Measurements from ENCODE around the gene ELF2.

DNA sequence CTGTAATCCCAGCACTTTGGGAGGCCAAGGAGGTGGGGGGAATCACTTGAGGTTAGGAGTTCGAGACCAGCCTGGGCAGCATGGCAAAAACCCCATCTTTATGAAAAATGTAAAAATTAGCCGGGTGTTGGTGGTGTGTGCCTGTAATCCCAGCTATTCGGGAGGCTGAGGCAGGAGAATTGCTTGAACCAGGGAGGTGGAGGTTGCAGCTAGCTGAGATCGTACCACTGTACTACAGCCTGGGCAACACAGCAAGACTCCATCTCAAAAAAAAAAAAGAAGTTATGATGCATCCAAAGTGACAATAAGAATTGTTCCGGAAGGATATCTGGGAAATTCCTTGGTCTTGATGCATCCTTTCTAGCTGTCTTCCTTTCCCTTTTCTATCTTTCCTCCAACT is 154.2 kb downstream of the ELF2 start:
- TF ChIP-seq POLR2A (IDR thresholded peaks at IDR 0.05), result no peak
- TF ChIP-seq, protein P1, sequence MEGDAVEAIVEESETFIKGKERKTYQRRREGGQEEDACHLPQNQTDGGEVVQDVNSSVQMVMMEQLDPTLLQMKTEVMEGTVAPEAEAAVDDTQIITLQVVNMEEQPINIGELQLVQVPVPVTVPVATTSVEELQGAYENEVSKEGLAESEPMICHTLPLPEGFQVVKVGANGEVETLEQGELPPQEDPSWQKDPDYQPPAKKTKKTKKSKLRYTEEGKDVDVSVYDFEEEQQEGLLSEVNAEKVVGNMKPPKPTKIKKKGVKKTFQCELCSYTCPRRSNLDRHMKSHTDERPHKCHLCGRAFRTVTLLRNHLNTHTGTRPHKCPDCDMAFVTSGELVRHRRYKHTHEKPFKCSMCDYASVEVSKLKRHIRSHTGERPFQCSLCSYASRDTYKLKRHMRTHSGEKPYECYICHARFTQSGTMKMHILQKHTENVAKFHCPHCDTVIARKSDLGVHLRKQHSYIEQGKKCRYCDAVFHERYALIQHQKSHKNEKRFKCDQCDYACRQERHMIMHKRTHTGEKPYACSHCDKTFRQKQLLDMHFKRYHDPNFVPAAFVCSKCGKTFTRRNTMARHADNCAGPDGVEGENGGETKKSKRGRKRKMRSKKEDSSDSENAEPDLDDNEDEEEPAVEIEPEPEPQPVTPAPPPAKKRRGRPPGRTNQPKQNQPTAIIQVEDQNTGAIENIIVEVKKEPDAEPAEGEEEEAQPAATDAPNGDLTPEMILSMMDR (IDR thresholded peaks at IDR 0.05), result no peak
